GM12891 (cell line): ENCODE measurements around the gene MICALL2.

ENCODE experiments used
- DNase-seq: peaks from one replicate; pipeline ENCODE4 v3.0.0; 2011; ENCODE audit warnings: low spot score; ENCODE audit not compliant: insufficient read length
- FAIRE-seq: peaks from 2 replicates; lab custom pipeline; 2011; peaks lifted over from hg19 to GRCh38; lab: Jason Lieb, UNC
- PAX5 ChIP-seq: IDR thresholded peaks from 2 replicates; pipeline ENCODE4 v1.6.1; 2011; ENCODE audit warnings: low read length, moderate library complexity, mild to moderate bottlenecking; ENCODE audit not compliant: insufficient read depth, severe bottlenecking
- POLR2A ChIP-seq: IDR thresholded peaks from 2 replicates; pipeline ENCODE4 v1.6.1; 2011; ENCODE audit warnings: low read depth, low read length, control low read depth
- POLR2AphosphoS5 ChIP-seq: IDR thresholded peaks from 2 replicates; pipeline ENCODE4 v1.6.1; 2011; ENCODE audit warnings: low read depth, low read length, control low read depth
- POU2F2 ChIP-seq: IDR thresholded peaks from 2 replicates; pipeline ENCODE4 v1.6.1; 2011; ENCODE audit warnings: low read depth, mild to moderate bottlenecking, control low read depth, low read length, moderate library complexity
- SPI1 ChIP-seq: IDR thresholded peaks from 2 replicates; pipeline ENCODE4 v1.6.1; 2011; ENCODE audit warnings: low read depth, low read length, control low read depth
- TAF1 ChIP-seq: IDR thresholded peaks from 2 replicates; pipeline ENCODE4 v1.6.1; 2011; ENCODE audit warnings: low read depth, low read length, control low read depth

MICALL2 gene

GRCh38 chr7:1388703-1389335 lies 70.5 kb downstream of the MICALL2 start:
- no peak for TF ChIP-seq POLR2AphosphoS5
- no peak for TF ChIP-seq PAX5
- no peak for TF ChIP-seq SPI1
- TF ChIP-seq POLR2A = no peak
- TF ChIP-seq TAF1 = no peak
- no peak for TF ChIP-seq POU2F2
- FAIRE-seq = no peak
- DNase-seq = no peak

DNA sequence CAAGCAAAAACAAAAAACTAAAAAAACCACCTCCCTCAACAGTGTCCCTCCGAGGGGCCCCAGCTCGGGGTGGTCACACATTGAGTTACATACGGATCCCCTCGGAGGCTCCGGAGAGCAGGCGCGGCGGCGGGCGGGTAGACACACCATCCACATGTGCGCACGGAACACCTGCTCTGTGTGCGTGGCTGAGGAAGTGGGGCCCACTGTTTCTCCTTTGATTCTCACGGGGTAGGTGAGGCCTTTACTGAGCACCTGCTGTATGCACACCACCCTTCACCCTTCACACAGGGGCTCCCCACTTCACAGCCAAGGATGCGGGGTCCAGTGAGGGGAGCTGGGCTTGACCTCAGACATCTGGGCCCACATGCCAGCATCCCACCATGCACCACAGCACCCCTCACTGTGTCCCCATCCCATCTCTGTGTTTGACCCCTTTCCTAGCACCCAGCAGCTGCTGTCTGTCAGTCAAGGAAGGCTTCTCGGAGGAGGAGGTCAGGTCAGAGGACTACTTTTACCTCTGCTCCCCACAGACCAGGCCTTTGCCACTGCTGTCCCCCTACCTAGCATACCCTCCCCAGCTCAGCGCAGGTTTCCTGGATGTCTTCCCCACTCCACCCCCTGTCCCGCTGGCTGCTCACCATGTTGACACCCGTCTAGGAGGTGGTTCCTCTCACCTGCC lies 71.1 kb downstream of the MICALL2 start:
- FAIRE-seq = no peak
- TF ChIP-seq POU2F2 = no peak
- TF ChIP-seq POLR2A = no peak
- no peak for TF ChIP-seq PAX5
- no peak for TF ChIP-seq TAF1
- no peak for TF ChIP-seq POLR2AphosphoS5
- no peak for TF ChIP-seq SPI1
- no peak for DNase-seq

DNA sequence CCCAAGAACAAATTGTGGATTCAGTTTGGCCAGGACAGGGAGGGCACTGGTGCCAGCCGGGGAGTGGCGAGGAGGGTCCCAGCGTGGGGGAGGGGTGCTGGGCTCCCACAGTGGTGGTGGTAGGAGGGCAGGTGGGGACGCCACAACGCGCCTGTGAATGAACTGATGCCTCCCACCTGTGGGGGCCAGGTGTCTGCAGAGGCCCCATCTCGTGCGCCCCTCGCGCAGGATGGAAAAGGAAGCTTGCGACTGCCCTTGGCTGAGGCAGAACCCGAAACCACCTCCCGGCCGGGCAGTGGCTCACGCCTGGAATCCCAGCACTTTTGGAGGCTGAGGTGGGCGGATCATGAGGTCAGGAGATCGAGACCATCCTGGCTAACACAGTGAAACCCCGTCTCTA lies 72.0 kb downstream of the MICALL2 start:
- no peak for TF ChIP-seq POLR2A
- no peak for TF ChIP-seq PAX5
- no peak for TF ChIP-seq TAF1
- TF ChIP-seq POU2F2 = no peak
- no peak for TF ChIP-seq POLR2AphosphoS5
- TF ChIP-seq SPI1 = no peak
- DNase-seq (no peak), FAIRE-seq (no peak)

DNA sequence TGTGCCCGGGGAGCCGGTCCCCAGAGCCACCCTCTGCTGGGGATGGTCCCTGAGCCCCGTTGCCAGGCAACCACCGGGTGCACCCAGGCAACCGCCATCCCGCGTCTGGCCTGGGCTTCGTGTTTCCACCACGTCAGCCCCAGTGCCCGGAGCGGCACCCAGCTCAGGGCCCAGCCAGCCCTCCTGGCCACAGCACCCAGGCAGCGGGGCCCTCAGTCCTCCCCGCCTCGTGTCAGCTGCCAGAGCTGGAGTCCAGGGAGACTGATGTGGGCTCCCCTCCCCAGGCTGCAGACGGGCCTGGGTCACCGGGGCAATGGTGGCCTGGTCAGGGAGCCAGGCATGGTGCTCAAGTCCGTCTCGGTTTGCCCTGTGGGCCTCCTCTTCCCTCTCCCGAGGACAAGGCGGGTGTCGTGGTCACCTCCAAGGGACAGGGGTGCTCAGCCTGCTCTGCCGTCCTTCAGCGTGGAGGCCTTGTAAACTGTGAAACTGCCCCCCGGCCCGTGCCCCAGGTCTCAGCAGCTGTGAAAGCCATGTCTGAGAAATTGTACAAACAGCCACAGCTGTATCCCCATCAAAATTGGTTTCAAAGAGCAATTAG lies 72.5 kb downstream of the MICALL2 start:
- no peak for FAIRE-seq
- DNase-seq = no peak
- no peak for TF ChIP-seq POLR2AphosphoS5
- no peak for TF ChIP-seq TAF1
- TF ChIP-seq SPI1 = no peak
- no peak for TF ChIP-seq POU2F2
- no peak for TF ChIP-seq POLR2A

GRCh38 chr7:1385809-1386622 lies 73.3 kb downstream of the MICALL2 start:
- FAIRE-seq = no peak
- no peak for DNase-seq
- TF ChIP-seq TAF1 (no peak), SPI1 (no peak), PAX5 (no peak), POLR2A (no peak), POLR2AphosphoS5 (no peak), POU2F2 (no peak)

- no peak for FAIRE-seq
- no peak for DNase-seq
- TF ChIP-seq PAX5 = no peak
- TF ChIP-seq POLR2AphosphoS5 = no peak
Observed at GRCh38 chr7:1385086-1385808, 74.0 kb downstream of the MICALL2 start.
